GM12878 (cell line): ENCODE results near the gene IL21. TPM values are rescaled to one million over a fixed set of nuclear protein-coding genes. Genes with fewer than 3 reads are reported as not detected.

ENCODE experiments used
- CBX5 ChIP-seq: sonication (generic); IDR thresholded peaks from 2 replicates; pipeline ENCODE4 v1.6.1; 2016; ENCODE audit warnings: low read depth, moderate library complexity, mild to moderate bottlenecking, inconsistent platforms
- PAX5 ChIP-seq: IDR thresholded peaks from 2 replicates; pipeline ENCODE4 v1.6.1; 2011; ENCODE audit warnings: low read depth, low read length, borderline replicate concordance
- PAX8 ChIP-seq: fragments of 450-650 bp; IDR thresholded peaks from 2 replicates; pipeline ENCODE4 v1.6.1; 2017; ENCODE audit warnings: mild to moderate bottlenecking, moderate library complexity
- YY1 ChIP-seq: IDR thresholded peaks from 2 replicates; pipeline ENCODE4 v1.6.1; 2011; ENCODE audit warnings: low read depth, mild to moderate bottlenecking, low read length
- ZSCAN29 ChIP-seq: fragments of 450-650 bp; IDR thresholded peaks from 2 replicates; pipeline ENCODE4 v1.6.1; 2017; ENCODE audit warnings: mild to moderate bottlenecking, moderate library complexity
- ZZZ3 ChIP-seq: IDR thresholded peaks from 2 replicates; pipeline ENCODE4 v1.6.1; 2011; ENCODE audit warnings: low read depth; ENCODE audit not compliant: control insufficient read depth, insufficient read length
- polyA plus RNA-seq, 11 experiments: library from polyadenylated mRNA; depleted of rRNA in 4 of 11; unstranded in 6 of 11; stranded (reverse) in 5 of 11; fragments of >200 nt; fragmentation: Nextera tagmentation in 4 of 11; fragmentation: Illumina TruSeq in 1 of 11; extraction: Ambion mirVana in 4 of 11; extraction: Trizol in 1 of 11; gene quantifications; 1 replicate in 1 of 11; 2 replicates in 10 of 11; pipeline versions ENCODE4 v1.2.1 to v1.2.3, GENCODE V29; 2011 to 2016; ENCODE audit warnings: inconsistent platforms in 2 of 11, missing spikeins in 2 of 11, low read depth in 1 of 11
- total RNA-seq, 4 experiments: library from RNA; depleted of rRNA in 3 of 4; stranded (reverse); fragments of >200 nt in 3 of 4; fragmentation: Illumina TruSeq in 1 of 4; extraction: Trizol in 1 of 4; gene quantifications; 2 replicates each; pipeline versions ENCODE4 v1.2.1 to v1.2.3, GENCODE V29; 2013 to 2021
- TF ChIP-seq, protein P1 (sequence below): fragments of 450-650 bp; IDR thresholded peaks from 2 replicates; pipeline ENCODE4 v1.6.1; 2017; ENCODE audit warnings: mild to moderate bottlenecking, moderate library complexity
- TF ChIP-seq, protein P2 (sequence below): fragments of 450-650 bp; IDR thresholded peaks from 2 replicates; pipeline ENCODE4 v1.6.1; 2017; ENCODE audit warnings: mild to moderate bottlenecking, low read depth, inconsistent platforms; ENCODE audit not compliant: poor library complexity, severe bottlenecking

The IL21 gene
- total and polyA plus RNA-seq, 10 of the 15 experiments (the other 5 are each of a cell fraction or from before 2014, with no cell fraction given) = not detected

DNA sequence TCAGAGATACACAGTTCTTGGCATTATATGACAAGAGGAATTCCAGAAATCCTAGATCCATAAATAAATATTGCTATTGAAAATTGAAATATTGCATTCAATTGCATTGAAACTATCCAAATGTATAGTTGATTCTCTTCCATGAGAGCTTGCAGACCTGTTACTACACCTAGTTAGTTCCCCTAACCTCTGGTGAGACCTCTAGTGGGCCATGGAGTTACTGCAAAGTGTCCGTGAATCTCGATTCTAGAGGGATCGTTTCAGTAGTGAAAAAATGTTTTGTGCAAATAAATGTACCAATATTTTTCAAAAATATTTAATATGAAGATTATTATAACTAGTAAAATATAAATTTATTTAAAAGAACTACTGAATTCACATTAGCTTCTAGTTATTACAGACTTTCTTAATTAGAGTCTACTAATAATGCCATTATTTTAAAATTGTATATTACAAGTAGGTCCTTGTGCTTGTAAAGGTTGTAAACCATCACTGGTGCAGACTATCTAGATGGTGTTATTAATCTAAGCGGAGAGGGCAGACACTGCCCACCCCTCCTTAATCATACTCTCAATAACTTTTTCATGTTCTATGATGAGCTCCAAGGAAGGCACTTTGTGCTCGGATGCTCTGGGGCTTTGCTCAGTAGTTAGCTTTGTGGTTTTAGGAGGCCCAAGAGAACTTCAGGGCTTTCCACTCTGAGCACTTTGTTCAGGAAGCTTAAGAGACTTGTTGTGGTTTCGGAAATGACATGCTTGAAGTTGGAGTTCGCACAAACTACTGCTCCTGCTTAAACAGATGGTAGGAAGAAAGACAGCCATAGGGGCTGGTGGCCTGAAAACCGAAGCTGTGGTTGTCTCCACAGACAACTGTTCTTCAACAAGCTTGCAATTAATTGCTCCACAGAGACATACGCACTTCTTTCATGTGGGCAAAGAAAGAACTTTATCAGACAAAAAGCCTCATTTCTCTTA is 42.8 kb downstream of the IL21 start (continued):
- TF ChIP-seq, protein P1, sequence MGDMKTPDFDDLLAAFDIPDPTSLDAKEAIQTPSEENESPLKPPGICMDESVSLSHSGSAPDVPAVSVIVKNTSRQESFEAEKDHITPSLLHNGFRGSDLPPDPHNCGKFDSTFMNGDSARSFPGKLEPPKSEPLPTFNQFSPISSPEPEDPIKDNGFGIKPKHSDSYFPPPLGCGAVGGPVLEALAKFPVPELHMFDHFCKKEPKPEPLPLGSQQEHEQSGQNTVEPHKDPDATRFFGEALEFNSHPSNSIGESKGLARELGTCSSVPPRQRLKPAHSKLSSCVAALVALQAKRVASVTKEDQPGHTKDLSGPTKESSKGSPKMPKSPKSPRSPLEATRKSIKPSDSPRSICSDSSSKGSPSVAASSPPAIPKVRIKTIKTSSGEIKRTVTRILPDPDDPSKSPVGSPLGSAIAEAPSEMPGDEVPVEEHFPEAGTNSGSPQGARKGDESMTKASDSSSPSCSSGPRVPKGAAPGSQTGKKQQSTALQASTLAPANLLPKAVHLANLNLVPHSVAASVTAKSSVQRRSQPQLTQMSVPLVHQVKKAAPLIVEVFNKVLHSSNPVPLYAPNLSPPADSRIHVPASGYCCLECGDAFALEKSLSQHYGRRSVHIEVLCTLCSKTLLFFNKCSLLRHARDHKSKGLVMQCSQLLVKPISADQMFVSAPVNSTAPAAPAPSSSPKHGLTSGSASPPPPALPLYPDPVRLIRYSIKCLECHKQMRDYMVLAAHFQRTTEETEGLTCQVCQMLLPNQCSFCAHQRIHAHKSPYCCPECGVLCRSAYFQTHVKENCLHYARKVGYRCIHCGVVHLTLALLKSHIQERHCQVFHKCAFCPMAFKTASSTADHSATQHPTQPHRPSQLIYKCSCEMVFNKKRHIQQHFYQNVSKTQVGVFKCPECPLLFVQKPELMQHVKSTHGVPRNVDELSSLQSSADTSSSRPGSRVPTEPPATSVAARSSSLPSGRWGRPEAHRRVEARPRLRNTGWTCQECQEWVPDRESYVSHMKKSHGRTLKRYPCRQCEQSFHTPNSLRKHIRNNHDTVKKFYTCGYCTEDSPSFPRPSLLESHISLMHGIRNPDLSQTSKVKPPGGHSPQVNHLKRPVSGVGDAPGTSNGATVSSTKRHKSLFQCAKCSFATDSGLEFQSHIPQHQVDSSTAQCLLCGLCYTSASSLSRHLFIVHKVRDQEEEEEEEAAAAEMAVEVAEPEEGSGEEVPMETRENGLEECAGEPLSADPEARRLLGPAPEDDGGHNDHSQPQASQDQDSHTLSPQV = no peak
- TF ChIP-seq CBX5 (no peak), ZZZ3 (no peak), PAX8 (no peak), PAX5 (no peak), YY1 (0 out of 2 replicates have a peak, but pooled peaks have one; percentile 19), ZSCAN29 (no peak)
- TF ChIP-seq, protein P2, sequence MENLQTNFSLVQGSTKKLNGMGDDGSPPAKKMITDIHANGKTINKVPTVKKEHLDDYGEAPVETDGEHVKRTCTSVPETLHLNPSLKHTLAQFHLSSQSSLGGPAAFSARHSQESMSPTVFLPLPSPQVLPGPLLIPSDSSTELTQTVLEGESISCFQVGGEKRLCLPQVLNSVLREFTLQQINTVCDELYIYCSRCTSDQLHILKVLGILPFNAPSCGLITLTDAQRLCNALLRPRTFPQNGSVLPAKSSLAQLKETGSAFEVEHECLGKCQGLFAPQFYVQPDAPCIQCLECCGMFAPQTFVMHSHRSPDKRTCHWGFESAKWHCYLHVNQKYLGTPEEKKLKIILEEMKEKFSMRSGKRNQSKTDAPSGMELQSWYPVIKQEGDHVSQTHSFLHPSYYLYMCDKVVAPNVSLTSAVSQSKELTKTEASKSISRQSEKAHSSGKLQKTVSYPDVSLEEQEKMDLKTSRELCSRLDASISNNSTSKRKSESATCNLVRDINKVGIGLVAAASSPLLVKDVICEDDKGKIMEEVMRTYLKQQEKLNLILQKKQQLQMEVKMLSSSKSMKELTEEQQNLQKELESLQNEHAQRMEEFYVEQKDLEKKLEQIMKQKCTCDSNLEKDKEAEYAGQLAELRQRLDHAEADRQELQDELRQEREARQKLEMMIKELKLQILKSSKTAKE = no peak
